GM21515 (cell line): Measurements from ENCODE around the gene LHX1.

Experiments
- ATAC-seq: cut with Tn5 transposase; IDR thresholded peaks from one replicate; pipeline ENCODE4 v1.9.1; 2021; ENCODE audit not compliant: unreplicated experiment

The LHX1 gene

DNA sequence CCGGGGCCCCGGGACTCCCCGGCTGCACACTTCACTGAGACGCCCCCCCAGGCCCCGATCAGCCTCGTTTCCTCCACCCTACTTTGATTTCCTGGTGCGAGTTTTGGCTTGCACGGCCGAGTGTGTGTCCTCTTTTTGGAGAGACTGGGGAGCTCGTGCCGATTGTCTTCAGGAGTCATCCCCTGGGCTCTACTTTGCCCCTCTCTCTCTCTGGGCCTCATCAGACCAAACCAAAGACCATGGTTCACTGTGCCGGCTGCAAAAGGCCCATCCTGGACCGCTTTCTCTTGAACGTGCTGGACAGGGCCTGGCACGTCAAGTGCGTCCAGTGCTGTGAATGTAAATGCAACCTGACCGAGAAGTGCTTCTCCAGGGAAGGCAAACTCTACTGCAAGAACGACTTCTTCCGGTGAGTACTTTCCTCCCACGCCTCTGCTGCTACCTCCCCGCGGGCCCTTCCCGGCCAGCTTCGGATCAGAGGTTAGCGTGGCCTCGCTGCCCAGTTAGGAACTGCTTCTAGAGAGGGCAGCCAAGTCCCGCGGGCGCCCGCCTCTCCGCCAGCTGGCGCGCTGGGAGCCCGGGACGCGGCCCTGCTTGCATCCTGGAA lies 787 bp downstream of the LHX1 start:
- ATAC-seq = no peak

DNA sequence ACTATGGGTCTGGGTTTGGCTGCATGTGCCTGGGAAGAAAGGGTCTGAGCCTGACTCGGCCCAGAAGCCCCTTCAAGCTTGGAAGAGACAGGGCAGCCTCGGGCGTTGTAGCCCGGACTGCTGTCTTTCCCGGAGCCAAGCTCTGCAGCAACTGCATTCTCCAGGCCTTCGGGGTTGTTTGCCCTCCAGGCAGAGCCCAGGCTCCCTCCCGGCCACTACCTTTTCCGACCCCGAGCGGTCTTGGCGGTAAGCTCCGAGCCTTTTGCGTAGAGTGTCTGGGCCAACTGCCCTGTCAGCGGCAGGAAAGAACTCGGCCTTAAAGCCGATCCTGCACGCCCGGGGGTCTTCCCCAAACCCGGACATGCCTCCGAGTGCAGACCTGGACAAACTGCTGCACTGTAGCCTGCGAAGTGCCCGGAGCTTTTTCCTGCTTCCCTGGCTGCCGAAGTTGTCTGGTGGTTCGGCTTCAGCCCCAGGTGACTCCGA lies 1.3 kb downstream of the LHX1 start:
- no peak for ATAC-seq

GRCh38 chr17:36939052-36939801 lies 2.0 kb downstream of the LHX1 start:
- ATAC-seq = no peak

GRCh38 chr17:36939802-36940312 lies 2.6 kb downstream of the LHX1 start:
- no peak for ATAC-seq

- no peak for ATAC-seq
Measured at GRCh38 chr17:36940313-36941264, 3.3 kb downstream of the LHX1 start.

DNA sequence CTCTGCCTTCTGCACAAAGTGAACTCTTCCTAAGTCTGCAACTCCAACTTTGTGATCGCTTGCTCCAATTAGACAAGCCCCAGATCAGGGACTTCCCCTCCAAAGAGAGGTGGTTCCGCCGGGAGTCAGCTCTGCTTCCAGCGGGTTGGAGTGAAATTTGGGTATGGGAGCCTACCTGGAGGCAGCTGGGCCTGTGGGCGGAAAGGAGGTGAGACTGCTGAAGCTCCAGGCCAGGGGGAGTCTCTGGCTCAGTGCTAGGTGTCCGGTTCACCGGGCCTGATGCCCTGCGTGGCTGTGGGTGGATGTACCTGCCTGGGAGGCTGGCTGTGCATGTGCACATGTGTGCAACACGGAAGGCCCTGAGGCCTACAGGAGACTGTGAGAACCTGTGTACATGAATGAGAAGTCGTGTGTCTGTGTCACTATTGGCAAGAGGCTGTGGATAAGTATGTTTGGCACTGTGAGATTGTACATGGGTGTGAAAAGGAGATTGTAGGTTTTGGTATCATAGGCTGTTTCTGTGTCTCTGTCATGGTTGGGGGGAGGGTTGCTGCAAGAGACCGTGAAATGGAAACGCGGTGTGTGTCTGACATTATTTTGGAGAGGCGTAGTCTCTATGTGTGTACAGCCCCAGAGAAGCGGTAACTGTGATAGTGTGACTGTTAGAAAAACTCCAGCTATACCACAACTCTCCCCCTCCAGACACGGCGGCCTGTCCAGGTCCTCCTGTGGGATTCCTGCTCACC lies 4.2 kb downstream of the LHX1 start:
- no peak for ATAC-seq

DNA sequence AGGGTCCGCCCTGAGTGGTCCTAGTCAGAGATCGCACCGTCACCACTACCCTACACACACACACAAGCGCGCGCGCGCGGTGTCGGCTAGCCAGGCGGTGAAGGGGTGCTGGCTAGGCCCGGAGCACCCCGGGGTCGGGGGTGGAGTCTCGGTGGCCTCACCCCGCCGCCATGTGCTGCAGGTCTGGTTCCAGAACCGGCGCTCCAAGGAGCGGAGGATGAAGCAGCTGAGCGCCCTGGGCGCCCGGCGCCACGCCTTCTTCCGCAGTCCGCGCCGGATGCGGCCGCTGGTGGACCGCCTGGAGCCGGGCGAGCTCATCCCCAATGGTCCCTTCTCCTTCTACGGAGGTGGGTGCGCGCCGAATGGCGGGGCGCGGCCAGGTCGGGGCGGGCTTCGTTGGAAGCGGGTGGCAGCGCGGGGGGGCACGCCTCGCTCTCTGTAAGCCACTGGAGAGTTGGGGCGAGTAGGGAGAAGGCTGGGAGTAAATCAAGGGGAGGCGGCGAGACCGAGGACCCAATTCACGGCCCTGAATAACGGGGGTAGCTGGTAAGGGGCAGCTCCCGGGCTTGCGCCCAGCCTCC lies 4.8 kb downstream of the LHX1 start:
- ATAC-seq = no peak

GRCh38 chr17:36942631-36943125 lies 5.4 kb downstream of the LHX1 start:
- ATAC-seq = no peak

DNA sequence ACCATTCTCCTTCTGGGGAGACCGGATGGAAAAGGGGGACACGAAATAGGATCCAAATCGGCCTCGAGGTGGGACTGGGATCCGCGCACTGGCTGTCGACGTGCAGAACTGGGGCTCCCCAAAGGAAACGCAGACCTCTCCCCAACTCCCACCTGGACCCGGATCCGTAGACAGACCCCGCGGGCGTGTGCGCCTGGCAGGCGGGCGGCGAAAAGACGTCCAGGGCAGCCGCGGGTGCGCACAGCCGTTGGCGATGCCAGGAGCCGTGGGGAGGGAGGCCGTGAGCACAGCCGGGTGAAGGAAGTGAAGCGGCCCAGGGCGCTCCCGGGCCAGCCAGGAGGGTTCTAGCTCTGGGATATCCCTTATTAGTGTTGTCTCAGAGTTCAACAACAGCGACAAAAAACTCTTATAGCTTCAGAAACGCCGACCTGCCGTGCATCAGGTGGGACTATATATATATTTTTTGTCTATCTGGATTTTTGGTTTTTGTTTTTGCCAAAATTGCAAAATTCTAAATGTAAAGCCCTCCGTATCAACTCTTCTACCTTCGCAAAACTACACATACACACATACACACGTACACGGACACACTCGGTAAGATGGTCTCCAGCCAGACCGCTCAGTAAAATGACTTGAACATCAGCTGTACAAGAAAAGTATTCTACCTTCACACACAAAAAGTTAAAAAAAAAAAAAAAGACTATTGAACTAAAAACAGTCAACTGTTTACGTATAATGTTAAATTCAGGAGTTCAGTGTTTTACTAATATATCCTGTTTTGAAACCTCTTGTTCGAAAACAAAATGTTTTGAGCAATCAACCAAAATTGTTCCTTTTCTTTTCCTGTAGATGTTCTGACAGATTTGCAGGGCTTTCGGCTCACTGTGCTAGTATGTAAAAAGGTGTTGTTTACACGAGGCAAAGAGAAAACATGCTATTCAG lies 6.2 kb downstream of the LHX1 start:
- no peak for ATAC-seq

- no peak for ATAC-seq
Measured at GRCh38 chr17:36944553-36944952, 7.3 kb downstream of the LHX1 start.

GRCh38 chr17:36945140-36945539 lies 7.9 kb downstream of the LHX1 start:
- ATAC-seq = no peak

DNA sequence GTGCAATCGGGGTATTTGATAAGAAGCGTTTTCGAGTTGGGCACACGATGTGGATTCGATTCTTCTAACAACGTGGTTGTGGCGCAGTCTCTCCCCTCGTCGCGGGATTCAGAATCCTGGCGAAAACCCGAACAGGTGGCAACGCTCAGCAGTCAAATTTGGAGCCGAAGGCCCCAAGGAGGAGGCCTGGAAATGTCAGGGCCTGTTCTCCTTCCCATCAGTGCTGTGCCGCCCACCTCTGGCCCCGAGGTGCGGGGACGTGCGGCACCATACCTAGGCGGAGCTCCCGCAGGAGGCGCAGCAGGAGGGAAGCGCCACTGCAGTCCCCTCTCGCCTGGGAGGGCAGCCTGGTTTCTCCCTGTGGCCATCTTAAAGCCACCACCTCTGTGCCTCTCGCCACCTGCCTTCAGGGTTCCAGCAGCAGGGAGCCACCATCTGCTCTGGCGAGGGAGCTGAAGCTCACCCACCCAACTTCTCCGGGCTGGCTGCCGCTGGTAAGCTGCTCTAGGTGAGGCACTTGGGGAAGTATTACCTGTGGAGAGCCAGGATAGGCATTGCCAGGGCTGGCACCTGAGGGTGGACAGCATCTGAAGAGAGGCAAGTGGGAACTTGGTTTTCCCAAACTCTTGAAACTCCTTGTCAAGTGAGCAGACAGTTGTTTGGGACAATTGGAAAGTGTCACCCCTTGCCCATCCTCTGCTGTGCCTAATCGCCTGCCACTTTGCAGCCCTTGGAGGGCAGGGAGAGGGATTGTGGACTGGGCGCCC lies 8.9 kb downstream of the LHX1 start:
- ATAC-seq = no peak

DNA sequence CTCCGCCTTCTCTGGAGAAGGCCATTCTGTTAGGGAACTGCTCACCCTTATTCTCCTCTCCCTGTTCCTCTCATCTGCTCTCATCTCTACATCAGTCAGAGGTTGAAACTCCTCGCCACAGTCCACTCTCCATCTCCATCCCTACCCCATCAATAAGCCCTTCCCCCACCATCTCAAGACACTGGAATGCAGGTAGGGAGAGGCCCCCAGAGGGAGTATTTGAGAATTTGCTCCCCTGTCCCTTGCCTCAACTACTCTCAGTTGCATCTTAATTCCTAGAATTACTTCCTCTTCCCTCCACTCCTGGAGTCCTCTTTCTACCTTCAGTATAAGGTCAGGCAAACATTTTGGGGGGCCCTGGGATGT lies 9.4 kb downstream of the LHX1 start:
- no peak for ATAC-seq

DNA sequence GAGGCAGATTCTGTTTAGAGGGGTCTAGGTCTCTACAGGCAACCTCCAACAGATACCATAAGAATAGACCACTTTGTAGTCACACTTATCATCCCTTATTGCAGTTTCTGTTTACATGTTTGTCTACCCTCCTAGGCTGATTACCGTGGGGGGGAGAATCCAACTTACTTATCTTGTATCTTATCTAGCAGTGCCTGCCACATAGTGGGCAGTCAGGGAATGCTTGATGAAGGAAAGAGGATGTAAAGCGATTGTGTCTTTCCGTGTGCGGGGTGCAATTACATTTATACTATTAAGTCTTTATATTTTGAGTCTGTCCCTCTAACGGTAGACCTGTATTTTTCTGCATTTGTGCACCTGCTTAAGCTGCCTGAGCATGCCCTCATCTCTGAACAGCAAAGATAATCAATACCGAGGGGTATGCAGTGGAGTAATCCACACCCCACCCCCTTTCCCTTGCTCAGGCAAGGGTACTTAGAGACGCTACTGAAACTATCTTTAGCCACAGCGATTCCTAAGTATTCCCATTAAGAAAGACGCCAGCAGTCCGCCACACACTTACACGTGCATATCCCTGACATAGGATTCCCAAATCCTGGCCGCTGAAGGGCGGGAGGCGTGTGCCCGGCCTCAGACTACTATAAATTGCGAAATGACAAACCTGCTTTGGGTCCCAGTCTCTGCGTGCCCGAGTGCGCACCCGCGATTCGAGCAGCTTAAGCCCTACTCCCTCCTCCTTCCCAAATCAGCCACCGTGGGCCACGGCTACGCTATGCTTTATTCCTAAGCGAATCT lies 10.8 kb downstream of the LHX1 start:
- no peak for ATAC-seq

GRCh38 chr17:36948717-36949460 lies 11.6 kb downstream of the LHX1 start, which contains the start of gene AATF:
Gene AATF, plus strand, starts transcription at chr17:36948954. Its CDS starts 172 bp downstream, at chr17:36949126.
- peak; percentile 85 for ATAC-seq

- no peak for ATAC-seq
Measured at GRCh38 chr17:36949461-36949927, 12.2 kb downstream of the LHX1 start.

GRCh38 chr17:36950027-36950426 lies 12.8 kb downstream of the LHX1 start:
- ATAC-seq = no peak
